ENCODE measurements around the gene LIN9. TPM values are rescaled to one million over a fixed set of nuclear protein-coding genes. Genes with fewer than 3 reads are reported as not detected.

The LIN9 gene
- total and polyA plus RNA-seq, 2 of the 8 experiments (the other 6 are each of a cell fraction or from before 2014, with no cell fraction given), result 5.6 to 12.6 TPM

DNA sequence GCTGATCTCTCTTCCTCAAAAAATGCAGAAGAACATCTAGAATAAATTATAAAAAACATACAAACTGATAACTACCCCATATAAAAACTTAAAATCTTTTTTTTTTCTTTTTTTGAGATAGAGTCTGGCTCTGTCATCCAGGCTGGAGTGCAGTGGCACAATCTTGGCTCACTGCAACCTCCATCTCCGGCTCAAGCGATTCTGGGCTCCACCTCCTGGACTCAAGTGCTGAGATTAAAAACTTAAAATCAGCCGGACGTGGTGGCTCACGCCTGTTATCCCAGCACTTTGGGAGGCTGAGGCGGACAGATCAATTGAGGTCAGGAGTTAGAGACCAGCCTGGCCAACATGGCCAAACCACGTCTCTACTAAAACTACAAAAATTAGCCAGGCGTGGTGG, 31.1 kb downstream of the LIN9 start (continued):
- TF ChIP-seq CHD7 (IDR thresholded peaks at IDR 0.05; ENCODE audit: insufficient replicate concordance, low read length) (no peak), RAD21 (IDR thresholded peaks at IDR 0.05 in 1 of 2, conservative IDR thresholded peaks at IDR 0.05 in 1 of 2; ENCODE audit: low read depth in 2 of 2, low read length in 2 of 2) (no peak), RNF2 (IDR thresholded peaks at IDR 0.05; ENCODE audit: borderline replicate concordance, low read depth, low read length, missing control alignments, poor library complexity, severe bottlenecking) (no peak), RXRA (IDR thresholded peaks at IDR 0.05; ENCODE audit: insufficient read depth, low read depth, low read length) (no peak), BACH1 (IDR thresholded peaks at IDR 0.05; ENCODE audit: low read length) (no peak), HDAC6 (IDR thresholded peaks at IDR 0.05; ENCODE audit: low read depth, low read length) (no peak), CBX5 (IDR thresholded peaks at IDR 0.05; ENCODE audit: low read depth, low read length) (no peak), RBBP5 (IDR thresholded peaks at IDR 0.05; ENCODE audit: borderline replicate concordance, low read depth, low read length) (no peak), SUZ12 (IDR thresholded peaks at IDR 0.05; ENCODE audit: low read length) (no peak)
- TF ChIP-seq, protein P1, sequence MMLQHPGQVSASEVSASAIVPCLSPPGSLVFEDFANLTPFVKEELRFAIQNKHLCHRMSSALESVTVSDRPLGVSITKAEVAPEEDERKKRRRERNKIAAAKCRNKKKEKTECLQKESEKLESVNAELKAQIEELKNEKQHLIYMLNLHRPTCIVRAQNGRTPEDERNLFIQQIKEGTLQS (IDR thresholded peaks at IDR 0.05; ENCODE audit: insufficient read depth, low read depth, low read length), result no peak

Data from H1 (cell line).